ENCODE measurements around the gene PDE9A. TPM values are rescaled to one million over a fixed set of nuclear protein-coding genes. Genes with fewer than 3 reads are reported as not detected.

The PDE9A gene
- total and polyA plus RNA-seq, 2 donors (not counting 3 experiments of a cell fraction or from before 2014, with no cell fraction given) = 0.28 to 2.2 TPM

DNA sequence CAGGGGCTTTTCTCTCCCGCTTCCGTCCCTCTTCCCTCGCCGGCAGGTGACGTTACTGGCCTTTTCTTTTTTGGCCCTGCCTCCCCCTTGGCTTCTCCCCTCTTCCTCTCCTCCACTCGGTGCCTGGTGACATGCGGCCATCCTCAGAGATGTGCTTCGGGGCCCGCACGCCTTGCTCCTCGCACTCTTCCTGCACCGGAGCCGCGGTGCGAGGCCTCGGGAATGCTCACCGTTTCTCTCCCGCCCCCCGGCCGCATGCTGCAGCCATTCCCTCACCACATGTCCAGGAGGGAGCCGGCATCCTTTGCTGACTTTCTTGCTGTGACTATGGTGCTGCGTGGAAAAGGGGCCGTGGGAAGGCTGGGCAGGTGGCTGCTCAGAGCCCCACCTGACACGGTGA is 39.3 kb downstream of the PDE9A start:
- Histone ChIP-seq H3K79me2 (ENCODE audit: control insufficient read depth, insufficient read depth, low read length) (no peaks in the 10 kb centered on the region), H4K20me1 (replicated peaks; ENCODE audit: control insufficient read depth, extremely low read depth, insufficient read depth, low read length) (no peaks in the 10 kb centered on the region), H3K4me3 (replicated peaks in 1 of 3; ENCODE audit: insufficient read depth in 1 of 3, low read depth in 1 of 3, low read length in 3 of 3) (no peak overlapping the region), H3K36me3 (ENCODE audit: control insufficient read depth in 2 of 2, extremely low read depth in 1 of 2, insufficient read depth in 2 of 2, low read length in 2 of 2) (no peaks in the 10 kb centered on the region), H3K9me3 (replicated peaks; ENCODE audit: control insufficient read depth, insufficient read depth, low read length) (no peaks in the 10 kb centered on the region), H3K9ac (replicated peaks; ENCODE audit: extremely low read depth, insufficient read depth, low read length) (no peak overlapping the region), H3K9me1 (replicated peaks; ENCODE audit: control insufficient read depth, extremely low read depth, insufficient read depth, low read length) (no peaks in the 10 kb centered on the region), H2AFZ (ENCODE audit: low read depth, low read length) (no peak overlapping the region), H3K27ac (ENCODE audit: insufficient read depth, low read depth, low read length) (no peak overlapping the region), H3K4me2 (ENCODE audit: insufficient read depth, low read length) (no peak overlapping the region), H3K27me3 (ENCODE audit: control insufficient read depth in 2 of 2, insufficient read depth in 2 of 2, low read length in 2 of 2) (no peaks in the 10 kb centered on the region), H3K4me1 (ENCODE audit: control insufficient read depth, extremely low read depth, insufficient read depth, low read length) (no peaks in the 10 kb centered on the region)
- intact Hi-C loops (cut with micrococcal nuclease) = no loop called here
- CTCF ChIA-PET = no interaction called here
- POLR2A ChIA-PET = no interaction called here
- TF ChIP-seq FOS (IDR thresholded peaks at IDR 0.05; ENCODE audit: borderline replicate concordance, insufficient read depth, low read length) (no peak), POLR2A (IDR thresholded peaks at IDR 0.05; ENCODE audit: low read depth, low read length) (no peak), MYC (IDR thresholded peaks at IDR 0.05; ENCODE audit: low read depth, low read length) (no peak), JUN (IDR thresholded peaks at IDR 0.05; ENCODE audit: borderline replicate concordance, insufficient read depth, insufficient read length, low read depth) (no peak), POLR2AphosphoS5 (IDR thresholded peaks at IDR 0.05; ENCODE audit: insufficient read depth, low read depth, low read length) (no peak), EZH2 (IDR thresholded peaks at IDR 0.05; ENCODE audit: borderline replicate concordance, low read depth, low read length, severe bottlenecking) (no peak), GATA2 (IDR thresholded peaks at IDR 0.05; ENCODE audit: insufficient read depth, insufficient read length, low read depth, low read length) (no peak)
- TF ChIP-seq, protein P1, sequence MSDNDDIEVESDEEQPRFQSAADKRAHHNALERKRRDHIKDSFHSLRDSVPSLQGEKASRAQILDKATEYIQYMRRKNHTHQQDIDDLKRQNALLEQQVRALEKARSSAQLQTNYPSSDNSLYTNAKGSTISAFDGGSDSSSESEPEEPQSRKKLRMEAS (IDR thresholded peaks at IDR 0.05; ENCODE audit: insufficient read depth, insufficient read length) = no peak
- TF ChIP-seq, protein P2, sequence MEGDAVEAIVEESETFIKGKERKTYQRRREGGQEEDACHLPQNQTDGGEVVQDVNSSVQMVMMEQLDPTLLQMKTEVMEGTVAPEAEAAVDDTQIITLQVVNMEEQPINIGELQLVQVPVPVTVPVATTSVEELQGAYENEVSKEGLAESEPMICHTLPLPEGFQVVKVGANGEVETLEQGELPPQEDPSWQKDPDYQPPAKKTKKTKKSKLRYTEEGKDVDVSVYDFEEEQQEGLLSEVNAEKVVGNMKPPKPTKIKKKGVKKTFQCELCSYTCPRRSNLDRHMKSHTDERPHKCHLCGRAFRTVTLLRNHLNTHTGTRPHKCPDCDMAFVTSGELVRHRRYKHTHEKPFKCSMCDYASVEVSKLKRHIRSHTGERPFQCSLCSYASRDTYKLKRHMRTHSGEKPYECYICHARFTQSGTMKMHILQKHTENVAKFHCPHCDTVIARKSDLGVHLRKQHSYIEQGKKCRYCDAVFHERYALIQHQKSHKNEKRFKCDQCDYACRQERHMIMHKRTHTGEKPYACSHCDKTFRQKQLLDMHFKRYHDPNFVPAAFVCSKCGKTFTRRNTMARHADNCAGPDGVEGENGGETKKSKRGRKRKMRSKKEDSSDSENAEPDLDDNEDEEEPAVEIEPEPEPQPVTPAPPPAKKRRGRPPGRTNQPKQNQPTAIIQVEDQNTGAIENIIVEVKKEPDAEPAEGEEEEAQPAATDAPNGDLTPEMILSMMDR (IDR thresholded peaks at IDR 0.05; ENCODE audit: extremely low read depth in 1 of 2, insufficient read depth in 1 of 2, low read depth in 1 of 2, low read length in 2 of 2) = no peak
- FAIRE-seq (no peak), DNase-seq (ENCODE audit: low read depth, low spot score) (no peak)
- dilution Hi-C loops (cut with MboI; ENCODE audit: extremely low pct_ligation_motif_present, low sequenced_read_pairs) = no loop called here
- no TSS peak for BruUV-seq (replicated peaks)
